Epidermal melanocyte (primary cell): ENCODE results near the gene KMT2C.
"Not testable (repeated sequence)": the region's sequence is repeated elsewhere in the genome, so short reads cannot be mapped to it uniquely, and the experiment has no call there.

Experiments used
- DNase-seq: peaks from one replicate; pipeline ENCODE4 v3.0.0; 2011; ENCODE audit warnings: low spot score; ENCODE audit not compliant: insufficient read length

KMT2C gene

GRCh38 chr7:152362128-152362926 is 73.5 kb downstream of the KMT2C start:
- DNase-seq = no peak

GRCh38 chr7:152355474-152356057 is 80.2 kb downstream of the KMT2C start:
- no peak for DNase-seq

- no peak for DNase-seq
Measured at GRCh38 chr7:152354061-152354460, 81.7 kb downstream of the KMT2C start.

- DNase-seq = not testable (repeated sequence)
Measured at GRCh38 chr7:152353281-152353680, 82.5 kb downstream of the KMT2C start.

- DNase-seq = not testable (repeated sequence)
Measured at GRCh38 chr7:152351747-152352146, 84.1 kb downstream of the KMT2C start.

GRCh38 chr7:152351168-152351567 is 84.6 kb downstream of the KMT2C start:
- no peak for DNase-seq

GRCh38 chr7:152347888-152348287 is 87.9 kb downstream of the KMT2C start:
- DNase-seq = no peak

GRCh38 chr7:152344253-152344652 is 91.5 kb downstream of the KMT2C start:
- no peak for DNase-seq

- DNase-seq = no peak
Measured at GRCh38 chr7:152342796-152343195, 93.0 kb downstream of the KMT2C start.

- DNase-seq = no peak
Measured at GRCh38 chr7:152341914-152342236, 93.9 kb downstream of the KMT2C start.

- peak; percentile 61 for DNase-seq
Measured at GRCh38 chr7:152341039-152341913, 94.5 kb downstream of the KMT2C start.

GRCh38 chr7:152340161-152340560 is 95.6 kb downstream of the KMT2C start:
- no peak for DNase-seq

- no peak for DNase-seq
Measured at GRCh38 chr7:152338561-152338960, 97.2 kb downstream of the KMT2C start.

- peak; percentile 24 for DNase-seq
Measured at GRCh38 chr7:152336754-152337368, 98.9 kb downstream of the KMT2C start.

- no peak for DNase-seq
Measured at GRCh38 chr7:152335900-152336571, 99.8 kb downstream of the KMT2C start.

GRCh38 chr7:152333134-152333533 is 102.7 kb downstream of the KMT2C start:
- DNase-seq = no peak

- DNase-seq = no peak
Measured at GRCh38 chr7:152330827-152331226, 105.0 kb downstream of the KMT2C start.

- DNase-seq = no peak
Measured at GRCh38 chr7:152329469-152329868, 106.3 kb downstream of the KMT2C start.

- no peak for DNase-seq
Measured at GRCh38 chr7:152328234-152328633, 107.6 kb downstream of the KMT2C start.

- no peak for DNase-seq
Measured at GRCh38 chr7:152315845-152316244, 120.0 kb downstream of the KMT2C start.
